NCI-H1436 (cell line): Measurements from ENCODE around the gene ZNF26.
"Not testable (repeated sequence)": the region's sequence is repeated elsewhere in the genome, so short reads cannot be mapped to it uniquely, and the experiment has no call there.

Experiments used
- DNase-seq: peaks from one replicate; lab custom pipeline; 2025; lab: John Stamatoyannopoulos, UW

The ZNF26 gene

DNA sequence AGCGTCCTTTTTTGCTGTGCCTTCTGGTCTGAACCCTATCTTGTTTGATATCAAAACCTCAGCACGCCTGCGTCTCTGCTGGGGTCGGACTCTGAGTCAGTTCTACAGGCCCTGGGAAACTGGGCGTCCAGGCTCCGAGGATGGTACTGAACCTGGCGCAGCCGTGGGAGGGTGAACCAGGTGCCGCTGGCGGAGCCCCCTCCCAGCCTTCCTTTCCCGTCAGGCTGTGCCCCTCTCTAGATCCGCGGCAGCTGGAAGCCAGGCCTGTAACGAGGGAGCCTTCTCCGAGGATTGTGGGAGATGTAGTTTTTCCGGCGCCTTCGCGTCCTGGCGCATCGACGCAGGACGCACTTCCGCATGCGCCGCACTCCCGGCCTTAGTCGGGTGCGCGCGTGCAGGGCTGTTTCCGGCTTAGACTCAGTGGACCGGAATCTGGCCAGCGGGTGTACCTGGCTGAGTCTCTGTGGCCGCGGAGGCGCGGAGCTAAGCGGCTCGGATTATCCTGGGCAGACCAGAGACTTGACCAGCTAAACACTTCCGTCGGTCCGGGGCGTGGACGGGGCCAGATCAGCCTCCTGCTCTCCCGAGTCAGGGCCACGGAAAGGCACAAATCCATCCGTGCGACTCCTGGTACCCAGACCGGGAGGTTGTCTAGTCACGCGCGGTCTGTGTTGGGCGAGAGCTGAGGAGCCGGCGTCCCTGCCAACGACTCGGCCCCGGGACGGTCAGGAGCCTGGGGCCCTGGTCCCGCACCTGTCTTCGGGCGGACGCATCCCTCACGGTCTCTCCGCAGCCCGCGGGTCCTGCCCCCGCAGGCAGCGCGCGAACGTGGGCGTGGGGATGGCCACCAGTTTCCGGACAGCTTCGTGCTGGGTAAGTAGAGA, at the start of gene ZNF26:
TSS of gene ZNF26 (plus strand) at position 367 of the 884 bp plus-strand sequence. CDS start at position 841, 474 bp downstream.
- peak; percentile 91 for DNase-seq

DNA sequence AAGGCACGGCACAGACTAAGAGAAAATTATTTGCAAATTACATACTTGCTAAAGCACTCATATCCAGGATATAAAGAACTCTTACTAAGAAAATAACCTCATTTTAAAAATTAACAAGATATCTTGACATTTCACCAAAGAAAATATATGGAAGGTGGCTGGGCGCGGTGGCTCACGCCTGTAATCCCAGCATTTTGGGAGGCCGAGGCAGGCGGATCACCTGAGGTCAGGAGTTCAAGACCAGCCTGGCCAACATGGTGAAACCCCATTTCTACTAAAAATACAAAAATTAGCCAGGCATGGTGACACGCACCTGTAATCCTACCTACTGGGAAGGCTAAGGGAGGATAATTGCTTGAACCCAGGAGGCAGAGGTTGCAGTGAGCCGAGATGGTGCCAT, 49.2 kb upstream of the ZNF26 start:
- DNase-seq: not testable (repeated sequence)

GRCh38 chr12:132937476-132937875, 48.7 kb upstream of the ZNF26 start:
- no peak for DNase-seq

GRCh38 chr12:132938807-132939206, 47.4 kb upstream of the ZNF26 start:
- DNase-seq: not testable (repeated sequence)

DNA sequence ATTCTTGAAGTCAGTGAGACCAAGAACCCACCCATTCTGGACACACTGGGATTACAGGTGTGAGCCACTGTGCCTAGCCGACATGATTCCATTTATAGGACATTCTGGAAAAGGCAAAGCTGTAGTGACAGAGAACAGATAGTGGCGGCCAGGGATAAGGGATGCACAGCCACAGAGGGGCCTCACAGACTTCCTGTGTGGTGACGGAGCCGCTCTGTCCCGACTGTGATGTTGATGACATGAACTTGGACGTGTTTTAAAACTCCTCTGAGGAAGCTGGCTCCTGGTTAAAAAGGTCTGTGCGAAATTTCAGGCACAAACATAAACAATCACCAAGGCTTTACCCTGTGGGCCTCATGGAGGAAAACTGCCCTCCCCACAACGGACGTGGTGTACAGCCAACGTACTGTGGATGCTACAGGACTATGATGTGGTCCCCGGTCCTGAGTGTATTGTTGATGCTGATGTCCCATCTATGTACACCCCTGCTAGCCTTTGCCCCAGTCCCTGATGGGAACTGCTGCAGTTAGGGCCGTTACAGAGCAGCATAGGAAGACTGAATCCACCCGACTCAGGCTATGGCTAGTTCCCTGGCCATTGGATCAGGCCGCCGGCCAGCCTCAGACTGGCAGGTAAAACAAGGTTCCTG, 46.0 kb upstream of the ZNF26 start:
- no peak for DNase-seq

DNA sequence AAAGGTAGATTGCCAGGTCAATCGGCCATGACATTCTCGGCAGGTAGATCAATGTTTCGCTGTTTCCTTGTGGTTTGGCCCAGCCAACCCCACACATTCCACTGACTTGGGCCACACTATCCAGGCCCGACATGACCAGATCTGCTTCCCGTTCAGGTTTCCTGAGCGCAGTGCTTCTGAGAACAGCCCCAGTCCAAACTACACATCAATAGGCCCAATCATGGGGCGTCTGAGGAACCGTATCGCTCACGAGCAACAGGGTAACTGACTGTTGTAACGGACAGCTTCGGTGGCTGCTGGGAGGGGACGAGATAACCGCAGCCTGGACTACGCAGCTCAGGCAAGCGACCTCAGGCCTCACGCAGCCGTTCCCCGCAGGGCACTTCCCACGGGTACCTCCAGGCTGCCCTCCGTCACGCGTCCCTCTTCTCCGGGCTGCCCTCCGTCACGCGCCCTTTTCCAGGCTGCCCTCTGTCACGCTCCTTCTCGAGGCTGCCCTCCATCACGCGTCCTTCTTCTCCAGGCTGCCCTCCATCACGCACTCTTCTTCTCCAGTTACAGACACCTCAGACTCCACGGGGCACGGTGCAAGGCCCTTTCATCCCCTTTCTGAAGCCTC, 44.7 kb upstream of the ZNF26 start:
- no peak for DNase-seq

GRCh38 chr12:132942611-132943010, 43.6 kb upstream of the ZNF26 start:
- DNase-seq: no peak

DNA sequence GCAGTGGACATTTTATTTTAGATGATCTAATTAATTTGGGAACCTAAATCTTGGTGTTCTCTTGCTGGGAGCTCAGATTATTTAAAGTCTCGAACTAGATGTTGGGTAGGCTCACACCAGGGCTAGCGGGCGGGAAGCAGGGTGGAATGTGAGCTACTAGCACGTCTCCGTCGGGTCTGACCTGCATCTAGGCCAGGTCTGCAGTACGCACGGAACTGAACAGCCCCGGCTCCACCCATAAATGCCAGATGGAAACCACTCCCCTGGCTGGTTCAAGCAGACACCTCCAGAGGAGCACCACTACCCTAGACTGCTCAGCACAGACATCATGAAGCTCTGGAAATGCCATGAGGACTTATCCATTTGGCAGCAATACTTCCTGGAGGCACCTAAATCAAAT, 40.4 kb upstream of the ZNF26 start:
- no peak for DNase-seq

- no peak for DNase-seq
Observed at GRCh38 chr12:132946246-132946820, 39.8 kb upstream of the ZNF26 start.

- DNase-seq: no peak
Observed at GRCh38 chr12:132948146-132949066, 37.8 kb upstream of the ZNF26 start.

DNA sequence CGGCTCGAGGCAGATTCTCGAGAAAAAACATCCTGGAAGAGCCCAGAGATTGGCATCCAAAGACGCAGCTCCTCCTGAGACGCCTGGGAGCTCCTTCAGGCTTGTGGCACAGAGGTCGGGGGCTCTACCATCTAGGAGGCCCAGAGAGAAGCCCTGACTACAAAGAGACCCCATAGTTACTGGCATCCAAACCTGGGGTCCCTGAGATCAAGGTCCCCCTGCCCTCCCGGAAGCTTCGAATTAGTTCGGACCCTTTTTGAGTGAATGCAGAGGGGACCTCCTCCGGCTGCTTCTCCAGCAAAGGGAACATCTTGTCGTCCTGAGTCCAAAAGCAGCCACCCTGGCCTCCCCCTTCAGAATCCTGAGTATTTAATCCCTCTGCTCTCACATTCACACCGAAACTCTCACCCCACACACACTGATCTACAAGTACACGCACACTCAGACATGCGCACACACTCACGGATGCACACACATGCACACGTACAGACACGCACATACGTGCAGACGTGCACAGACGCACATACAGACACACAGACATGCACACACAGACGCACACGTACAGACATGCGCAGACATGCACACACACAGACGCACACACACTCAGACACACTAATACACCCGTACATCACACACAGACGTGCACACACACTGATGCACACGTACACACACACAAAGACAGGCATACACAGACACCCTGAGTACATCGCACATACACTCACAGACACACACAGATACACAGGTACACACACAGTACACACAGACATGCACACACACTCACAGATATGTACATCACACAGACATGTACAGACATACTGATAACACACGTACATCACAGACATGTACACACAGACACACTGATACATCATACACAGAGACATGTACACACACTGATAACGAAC, 36.0 kb upstream of the ZNF26 start:
- no peak for DNase-seq

- no peak for DNase-seq
Observed at GRCh38 chr12:132950844-132951535, 35.2 kb upstream of the ZNF26 start.

- DNase-seq: no peak
Observed at GRCh38 chr12:132951649-132952048, 34.5 kb upstream of the ZNF26 start.

DNA sequence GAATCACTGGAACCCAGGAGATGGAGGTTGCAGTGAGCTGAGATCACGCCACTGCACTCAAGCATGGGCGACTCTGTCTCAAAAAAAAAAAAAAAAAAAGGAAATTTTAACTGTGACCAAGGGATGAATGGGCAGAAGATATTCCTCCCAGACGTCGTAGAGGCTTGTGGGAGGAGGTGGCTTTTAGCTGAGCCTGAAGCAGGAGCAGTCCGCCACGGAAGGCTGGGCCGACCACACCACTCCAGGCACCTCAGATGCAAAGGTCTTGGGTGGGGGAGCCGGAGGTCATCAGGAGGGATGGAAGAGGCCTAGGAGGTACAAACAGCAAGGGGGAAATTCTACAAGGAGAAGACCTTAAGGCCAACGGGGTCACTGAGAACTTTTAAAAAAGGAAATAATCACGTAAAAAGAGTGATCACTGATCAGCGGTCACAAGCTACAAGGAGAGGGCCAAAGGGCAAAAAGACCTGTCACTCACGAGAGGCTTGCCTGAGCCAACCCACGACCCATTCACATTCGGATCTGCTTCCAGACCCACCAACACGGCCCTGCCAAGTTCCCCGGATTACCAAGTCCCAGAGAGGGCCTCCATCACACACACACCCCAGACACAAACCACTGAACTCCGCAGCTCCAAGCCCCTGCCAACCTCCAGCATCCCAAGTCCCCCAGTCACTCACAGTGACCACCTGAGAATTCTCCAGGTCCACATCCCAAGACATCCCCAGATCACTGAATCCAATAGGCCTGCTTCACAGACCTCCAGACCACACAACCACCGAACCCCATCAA, 33.6 kb upstream of the ZNF26 start:
- no peak for DNase-seq

DNA sequence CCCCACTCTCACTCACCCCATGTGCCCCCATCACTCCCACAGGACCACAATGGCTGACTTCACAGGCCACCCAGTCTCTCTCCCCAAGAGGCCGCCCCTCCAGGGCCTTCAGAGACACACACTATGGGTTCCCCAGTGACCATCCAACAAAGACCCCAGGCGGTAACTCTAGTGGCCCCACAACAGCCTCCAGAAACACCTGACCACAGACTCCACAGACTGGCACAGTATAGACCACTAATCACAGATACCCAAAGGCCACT, 33.1 kb upstream of the ZNF26 start:
- no peak for DNase-seq

DNA sequence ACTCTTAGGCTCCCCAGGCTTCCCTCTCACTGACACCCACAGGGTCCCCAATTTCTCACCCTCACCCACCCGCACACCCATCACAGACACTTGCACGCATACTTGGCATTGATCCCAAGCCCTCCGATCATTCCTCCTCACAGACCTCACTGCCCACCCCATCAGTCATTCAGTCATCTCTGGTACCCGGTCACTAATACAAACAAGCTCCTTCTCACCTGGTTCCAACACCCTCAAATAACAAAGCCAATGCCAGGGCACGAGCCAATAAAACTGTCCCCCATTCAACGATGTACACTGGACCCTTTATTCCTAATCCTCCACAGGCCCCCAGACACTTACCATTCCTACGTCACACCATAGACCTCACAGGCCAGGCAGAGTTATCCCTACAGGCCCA, 32.4 kb upstream of the ZNF26 start:
- no peak for DNase-seq

GRCh38 chr12:132954471-132955048, 31.6 kb upstream of the ZNF26 start:
- DNase-seq: no peak

- DNase-seq: peak; percentile 46
Observed at GRCh38 chr12:132955094-132956010, 30.8 kb upstream of the ZNF26 start.
